HG02763 (cell line): ENCODE data around the gene IL21R.
"Not testable (repeated sequence)": the region's sequence is repeated elsewhere in the genome, so short reads cannot be mapped to it uniquely, and the experiment has no call there.

ENCODE experiments used
- ATAC-seq: cut with Tn5 transposase; IDR thresholded peaks from one replicate; pipeline ENCODE4 v1.9.1; 2021; ENCODE audit warnings: mild to moderate bottlenecking, moderate library complexity; ENCODE audit not compliant: unreplicated experiment

The IL21R gene

DNA sequence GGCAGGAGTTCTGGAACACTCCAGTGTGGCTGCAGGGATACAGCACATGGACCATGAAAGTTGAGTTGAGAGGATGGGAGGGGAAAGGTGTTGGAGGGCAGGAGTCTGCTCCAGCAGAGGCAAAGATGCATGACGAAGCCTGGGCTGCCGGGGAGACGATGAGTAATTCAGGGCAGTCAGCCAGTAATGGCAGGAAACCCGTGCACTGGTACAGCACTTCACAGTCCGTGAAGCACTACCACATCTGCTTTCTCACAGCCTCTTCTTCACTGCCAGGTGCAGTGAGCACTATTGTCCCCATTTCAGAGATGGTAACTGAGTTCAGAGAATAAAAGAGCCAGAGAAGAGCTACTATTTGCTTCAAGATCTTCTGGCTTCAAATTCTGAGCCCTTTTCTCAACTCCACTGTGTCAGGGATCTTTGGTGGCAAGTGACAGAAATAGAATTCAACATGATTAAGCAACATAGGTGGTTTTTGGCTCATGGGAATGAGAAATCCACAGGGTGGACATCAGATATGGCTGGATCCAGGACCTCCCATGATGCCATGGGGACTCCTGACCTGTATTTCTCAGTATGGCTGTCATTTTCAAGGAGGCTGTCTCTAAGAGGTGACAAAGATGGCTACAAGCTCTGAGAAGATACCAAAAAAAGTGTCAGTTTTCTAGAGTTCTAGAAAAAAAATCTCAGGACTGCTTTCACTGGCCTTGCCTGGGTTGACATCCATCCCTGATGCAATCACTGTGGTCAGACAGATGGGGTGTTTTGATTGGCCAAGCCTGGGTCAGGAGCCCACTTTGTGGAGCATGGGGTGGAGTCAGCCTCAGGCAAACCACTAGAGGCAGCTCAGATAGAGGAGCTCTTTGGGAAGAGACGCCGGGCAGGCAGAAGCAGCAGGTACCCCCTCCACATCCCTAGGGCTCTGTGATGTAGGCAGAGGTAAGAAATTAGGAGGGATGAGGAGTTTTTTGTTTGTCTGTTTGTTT lies 24.7 kb downstream of the IL21R start:
- ATAC-seq = peak; percentile 70

DNA sequence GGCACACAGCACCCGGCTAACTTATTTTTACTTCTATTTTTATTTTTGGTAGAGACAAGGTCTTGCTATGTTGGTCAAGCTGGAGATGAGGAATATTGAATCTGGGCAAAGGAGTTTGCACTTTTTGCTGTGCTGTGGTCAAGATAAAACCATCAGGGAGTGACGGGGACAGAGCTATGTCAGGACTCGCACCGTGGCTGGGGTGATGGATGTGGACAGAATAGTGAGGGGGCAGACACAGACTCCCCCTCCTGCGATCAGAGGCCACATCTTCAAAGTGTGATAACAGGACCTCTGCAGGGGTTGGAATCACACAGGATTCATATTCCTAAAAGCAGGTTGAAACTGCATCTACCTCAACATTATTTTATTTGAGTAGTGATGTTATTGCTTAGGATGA lies 25.6 kb downstream of the IL21R start:
- no peak for ATAC-seq

DNA sequence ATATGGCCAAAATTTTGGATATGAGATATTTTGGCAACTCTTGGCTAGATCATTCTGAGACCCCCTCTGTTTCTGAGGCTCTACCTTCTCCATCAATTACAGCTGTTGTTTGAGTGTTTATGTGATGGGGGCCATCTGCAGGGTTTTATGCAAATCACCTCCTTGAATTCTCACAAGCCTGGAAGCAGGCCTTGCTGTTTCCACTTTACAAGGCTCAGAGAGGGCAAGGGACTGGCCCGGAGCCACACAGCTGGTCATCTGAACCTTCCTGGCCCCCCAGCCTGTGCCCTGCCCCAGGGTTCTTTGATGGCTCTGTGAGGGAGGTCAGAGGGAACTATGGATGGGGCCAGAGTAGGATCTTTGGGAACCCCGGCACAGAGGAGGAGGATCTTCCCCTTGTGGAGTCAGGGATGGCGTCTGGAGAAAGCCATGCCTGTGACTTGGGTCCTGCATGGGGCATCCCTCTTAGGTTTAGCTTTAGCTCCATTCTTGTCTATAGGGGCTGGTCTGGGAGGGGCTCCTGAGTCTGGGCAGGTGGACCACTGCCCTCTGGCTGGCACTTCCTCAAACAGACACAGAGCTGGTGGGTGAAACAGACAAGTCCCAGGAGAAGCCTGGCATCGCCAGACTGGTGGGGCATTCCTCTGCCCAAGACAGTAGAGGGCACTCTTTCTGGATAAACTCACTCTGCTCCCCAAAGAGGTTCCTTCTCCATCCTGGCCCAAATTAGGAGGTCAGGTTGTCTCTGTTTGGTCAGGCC lies 26.2 kb downstream of the IL21R start:
- ATAC-seq = no peak

DNA sequence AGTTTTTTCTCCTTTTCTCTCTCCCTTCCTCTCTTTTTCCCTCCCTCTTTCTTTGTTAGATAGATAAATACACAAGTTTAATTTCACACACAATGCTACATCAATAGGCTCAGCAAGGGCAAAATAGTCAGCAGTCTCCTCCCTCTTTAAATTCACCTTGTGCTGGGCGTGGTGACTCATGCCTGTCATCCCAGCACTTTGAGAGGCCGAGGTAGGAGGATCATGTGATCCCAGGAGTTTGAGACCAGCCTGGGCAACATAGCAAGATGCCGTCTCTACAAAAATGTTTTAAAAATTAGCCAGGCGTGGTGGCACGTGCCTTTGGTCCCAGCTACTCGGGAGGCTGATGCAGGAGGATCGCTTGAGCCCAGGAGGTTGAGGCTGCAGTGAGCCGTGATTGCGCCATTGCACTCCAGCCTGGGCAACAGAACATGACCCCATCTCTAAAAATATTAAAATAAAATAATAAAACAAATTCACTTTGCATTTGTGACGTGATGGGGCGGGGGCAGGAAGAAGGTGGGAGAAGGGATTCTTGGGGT lies 27.4 kb downstream of the IL21R start:
- no peak for ATAC-seq

DNA sequence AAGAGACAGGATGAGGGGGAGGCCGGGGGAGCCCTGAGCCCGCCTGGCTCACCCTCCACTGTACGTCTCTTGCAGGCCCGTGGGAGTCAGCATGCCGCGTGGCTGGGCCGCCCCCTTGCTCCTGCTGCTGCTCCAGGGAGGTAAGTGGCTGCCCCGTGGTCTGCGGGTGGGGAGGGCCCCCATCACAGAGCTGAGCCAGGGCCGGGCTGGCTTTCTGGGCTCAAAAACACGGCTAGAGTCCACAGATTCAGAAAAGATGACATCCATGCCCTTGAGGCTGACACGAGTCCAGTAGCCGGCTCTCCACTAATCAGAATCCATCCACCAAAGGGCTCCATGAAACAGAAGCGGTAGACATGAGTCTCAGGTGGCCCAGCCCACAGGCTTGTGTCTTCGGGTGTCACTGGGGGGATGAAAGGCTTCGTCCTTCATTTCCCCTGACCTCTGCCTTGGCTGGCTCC lies 28.0 kb downstream of the IL21R start:
- ATAC-seq = no peak

DNA sequence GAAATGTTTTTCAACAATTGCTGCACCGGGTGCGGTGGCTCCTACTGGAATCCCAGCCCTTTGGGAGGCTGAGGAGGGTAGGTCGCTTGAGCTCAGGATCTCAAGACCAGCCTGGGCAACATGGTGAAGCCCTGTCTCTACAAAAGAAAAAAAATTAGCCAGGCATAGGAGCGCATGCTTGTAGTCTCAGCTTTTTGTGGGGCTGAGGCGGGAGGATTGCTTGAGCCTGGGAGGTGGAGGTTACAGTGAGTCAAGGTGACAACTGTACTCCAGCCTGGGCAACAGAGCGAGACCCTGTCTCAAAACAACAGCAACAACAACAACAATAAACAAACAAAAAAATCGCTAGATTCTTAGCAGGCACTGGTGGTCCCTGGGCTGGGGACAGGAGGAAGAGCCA lies 28.5 kb downstream of the IL21R start:
- no peak for ATAC-seq

DNA sequence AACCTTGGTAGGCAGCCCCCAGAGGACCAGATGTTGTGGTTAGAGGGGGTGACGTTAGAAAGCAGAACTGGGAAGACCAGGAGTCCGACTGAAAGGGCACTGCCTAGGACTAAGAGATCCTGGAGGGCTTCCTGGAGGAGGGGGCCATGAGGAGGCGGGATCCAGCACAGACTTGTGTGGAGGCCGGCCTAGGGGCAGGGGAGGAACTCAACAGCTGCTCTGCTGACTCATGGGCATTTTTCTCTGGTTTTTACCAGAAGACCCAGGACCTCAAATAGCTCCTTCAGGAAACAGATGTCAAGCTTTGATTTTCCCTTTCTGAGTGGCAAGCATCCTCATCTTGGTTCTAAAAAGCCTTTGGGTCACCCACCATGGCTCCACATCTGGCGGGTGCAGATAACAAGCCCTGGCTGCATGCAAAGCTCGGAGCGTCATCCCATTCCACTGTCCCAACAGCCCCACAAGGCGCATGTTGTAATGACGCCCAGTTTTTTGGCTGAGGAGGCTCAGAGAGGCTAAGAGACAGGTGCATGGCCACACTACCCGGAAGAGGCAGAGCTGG lies 29.0 kb downstream of the IL21R start:
- ATAC-seq = no peak

DNA sequence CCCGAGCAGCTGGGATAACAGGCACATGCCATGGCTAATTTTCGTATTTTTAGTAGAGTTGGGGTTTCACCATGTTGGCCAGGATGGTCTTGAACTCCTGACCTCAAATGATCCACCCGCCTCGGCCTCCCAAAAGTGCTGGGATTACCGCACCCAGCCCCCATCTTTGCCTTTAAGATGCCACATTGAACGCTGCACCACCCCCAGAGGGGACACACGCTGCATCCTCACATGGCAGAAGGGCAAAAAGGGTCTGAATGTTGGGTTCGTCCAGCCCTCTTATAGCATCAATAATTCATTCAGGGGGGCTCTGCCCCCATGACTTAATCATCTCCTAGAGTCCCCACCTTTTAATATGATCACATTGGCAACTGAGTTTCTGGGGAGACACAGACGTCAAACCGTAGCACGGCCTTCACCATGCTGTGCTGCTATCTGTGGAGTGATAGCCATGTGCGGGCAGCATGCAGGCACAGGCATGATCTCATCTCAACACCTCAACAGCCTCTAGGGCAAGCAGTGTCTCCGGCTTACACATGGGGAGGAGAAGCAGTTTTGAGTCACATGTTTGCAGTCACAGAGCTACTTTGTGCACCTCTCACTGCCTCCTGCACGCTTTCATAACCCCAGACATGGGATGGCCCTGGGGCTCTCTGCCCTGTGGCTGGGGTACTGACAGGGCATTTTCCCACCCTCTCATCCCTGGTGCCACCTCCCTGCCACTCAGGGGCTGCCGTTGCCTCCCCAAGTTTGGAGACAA lies 30.0 kb downstream of the IL21R start:
- ATAC-seq = no peak

DNA sequence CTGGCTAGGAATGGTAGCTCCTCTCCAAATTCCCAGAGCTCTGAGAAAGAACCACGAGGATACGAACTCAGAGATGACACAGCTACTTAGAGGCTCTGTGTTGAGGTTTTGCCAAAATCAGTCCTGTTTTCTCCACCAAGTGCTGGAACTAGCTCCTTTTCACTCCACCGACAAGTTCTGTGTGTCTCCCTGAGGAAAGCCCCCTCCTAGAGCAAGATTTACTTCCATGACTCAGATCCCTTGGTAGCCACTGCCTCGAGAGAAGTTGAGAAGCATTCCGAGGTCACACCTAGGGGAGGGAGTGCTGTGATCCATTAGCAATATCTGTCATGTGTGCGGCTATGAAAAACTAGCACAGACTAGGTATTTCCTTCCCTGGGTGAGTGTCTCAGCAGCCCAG lies 30.6 kb downstream of the IL21R start:
- ATAC-seq = no peak

DNA sequence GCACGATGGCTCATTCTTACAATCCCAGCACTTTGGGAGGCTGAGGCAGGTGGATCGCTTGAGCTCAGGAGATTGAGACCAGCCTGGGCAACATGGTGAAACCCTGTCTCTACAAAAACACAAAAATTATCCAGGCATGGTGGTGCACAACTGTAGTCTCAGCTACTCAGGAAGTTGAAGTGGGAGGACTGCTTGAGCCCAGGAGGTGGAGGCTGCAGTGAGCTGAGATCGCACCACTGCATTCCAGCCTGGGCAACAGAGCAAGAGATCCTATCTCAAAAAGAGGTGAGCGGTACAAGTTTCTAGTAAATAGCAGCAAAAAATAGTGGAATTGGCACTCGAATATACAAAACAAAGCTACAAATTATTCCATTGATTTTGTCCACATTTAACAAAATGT lies 31.2 kb downstream of the IL21R start:
- not testable (repeated sequence) for ATAC-seq

DNA sequence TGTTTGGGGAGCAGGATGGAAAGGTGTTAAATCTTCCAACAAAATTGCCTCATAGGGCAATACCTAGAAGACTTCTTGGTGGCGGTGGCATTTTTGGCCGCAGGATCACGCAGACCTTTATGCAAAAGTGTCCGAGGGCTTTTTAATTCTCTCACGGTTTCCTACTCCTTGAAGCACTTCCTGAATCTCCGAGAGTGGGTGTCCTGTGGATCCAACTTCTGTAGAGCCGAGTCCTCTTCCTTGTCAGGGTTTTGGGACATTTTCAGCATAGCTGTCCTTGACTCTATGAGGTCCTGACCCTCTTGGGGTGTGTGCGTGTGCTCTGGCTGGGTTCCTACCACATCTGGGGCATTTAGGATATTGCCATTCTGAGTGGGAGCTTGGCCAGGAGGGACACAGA lies 31.7 kb downstream of the IL21R start:
- ATAC-seq = no peak

DNA sequence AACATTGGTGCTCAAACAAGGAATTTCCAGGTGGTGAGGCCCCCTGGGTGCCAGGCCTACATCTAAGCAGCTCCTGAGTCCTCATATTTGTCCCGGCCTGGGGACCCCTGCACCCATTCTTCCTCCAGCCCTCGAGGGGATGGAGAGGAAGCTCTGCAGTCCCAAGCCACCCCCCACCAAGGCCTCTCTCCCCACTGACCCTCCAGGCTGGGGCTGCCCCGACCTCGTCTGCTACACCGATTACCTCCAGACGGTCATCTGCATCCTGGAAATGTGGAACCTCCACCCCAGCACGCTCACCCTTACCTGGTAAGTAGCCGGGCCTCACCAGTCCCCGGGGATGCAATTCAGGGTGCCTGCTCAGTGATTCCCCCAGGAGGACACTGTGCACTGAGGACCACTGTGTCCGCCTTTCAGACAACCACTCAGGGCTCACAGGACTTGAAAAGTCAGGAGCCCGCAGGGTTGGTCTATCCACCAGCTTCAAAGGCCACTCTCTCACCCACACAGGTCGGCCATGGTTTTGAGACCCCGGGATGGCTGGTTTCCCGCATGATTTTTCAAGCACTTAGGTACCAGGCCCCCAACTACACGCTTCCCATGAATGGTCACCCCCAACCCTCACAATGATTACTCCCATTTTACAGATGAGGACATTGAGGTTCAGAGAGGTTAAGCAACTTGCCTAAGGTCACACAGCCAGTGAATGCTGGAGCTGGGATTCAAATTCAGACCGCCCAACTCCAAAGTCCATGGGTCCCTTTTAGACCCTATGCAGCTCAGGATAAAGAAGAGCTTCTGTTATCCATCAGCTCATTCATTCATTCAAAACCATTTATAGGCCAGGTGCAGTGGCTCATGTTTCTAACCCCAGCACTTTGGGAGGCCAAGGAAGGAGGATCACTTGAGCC lies 32.4 kb downstream of the IL21R start:
- no peak for ATAC-seq

DNA sequence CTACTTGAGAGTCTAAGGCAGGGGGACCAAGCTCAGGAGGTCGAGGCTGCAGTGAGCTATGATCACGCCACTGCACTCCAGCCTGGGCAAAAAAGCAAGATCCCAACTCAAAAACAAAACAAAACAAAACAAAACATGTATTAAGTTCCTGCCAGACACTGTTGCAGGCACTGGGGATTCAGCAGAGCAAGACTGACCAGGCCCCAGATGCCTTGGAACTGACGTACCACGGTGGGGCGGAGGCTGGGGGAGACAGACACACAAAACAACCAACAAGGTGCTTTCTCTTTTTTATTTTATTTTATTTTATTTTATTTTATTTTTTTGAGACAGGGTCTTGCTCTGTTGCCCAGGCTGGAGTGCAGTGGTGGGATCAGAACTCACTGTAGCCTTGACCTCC lies 33.2 kb downstream of the IL21R start:
- not testable (repeated sequence) for ATAC-seq

DNA sequence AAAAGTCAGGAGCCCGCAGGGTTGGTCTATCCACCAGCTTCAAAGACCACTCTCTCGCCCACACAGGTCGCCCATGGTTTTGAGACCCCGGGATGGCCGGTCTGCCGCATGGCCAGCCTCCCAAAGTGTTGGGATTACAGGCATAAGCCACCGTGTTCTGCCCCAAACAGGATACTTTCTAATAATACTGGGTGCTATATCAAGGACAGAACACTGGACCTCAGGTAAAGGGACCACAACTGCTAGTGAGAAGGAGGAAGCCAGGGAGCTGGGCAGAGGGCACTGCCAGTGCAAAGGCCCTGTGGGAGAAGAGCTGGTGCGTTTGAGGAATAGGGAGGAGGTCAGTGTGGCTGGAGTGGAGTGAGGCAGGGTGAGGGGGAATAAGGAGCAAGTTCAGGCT lies 34.1 kb downstream of the IL21R start:
- no peak for ATAC-seq

DNA sequence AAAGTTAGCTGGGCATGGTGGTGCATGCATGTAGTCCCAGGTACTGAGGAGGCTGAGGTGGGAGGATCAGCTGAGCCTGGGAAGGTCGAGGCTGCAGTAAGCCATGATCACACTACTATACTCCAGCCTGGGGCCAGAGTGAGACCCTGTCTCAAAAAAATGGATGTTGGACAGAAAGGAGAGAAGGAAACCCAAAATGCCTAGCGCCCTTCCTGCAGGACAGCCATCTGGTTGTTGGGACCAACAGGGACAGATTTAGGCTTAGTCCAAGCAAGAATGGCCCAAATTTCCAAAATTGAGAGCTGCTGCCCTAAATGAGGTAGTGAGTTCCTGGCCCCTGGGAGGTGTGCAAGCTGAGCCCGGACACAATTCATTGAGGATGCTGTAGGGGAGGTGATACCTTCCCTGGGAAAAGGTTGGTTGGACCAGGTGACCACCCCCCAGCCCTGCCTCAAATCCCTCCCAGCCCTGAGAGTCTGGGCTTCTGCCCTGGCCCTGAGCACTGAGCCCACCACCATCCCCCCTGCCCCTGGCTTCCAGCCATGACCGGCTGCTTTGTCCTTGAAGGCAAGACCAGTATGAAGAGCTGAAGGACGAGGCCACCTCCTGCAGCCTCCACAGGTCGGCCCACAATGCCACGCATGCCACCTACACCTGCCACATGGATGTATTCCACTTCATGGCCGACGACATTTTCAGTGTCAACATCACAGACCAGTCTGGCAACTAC lies 35.1 kb downstream of the IL21R start:
- ATAC-seq = no peak

DNA sequence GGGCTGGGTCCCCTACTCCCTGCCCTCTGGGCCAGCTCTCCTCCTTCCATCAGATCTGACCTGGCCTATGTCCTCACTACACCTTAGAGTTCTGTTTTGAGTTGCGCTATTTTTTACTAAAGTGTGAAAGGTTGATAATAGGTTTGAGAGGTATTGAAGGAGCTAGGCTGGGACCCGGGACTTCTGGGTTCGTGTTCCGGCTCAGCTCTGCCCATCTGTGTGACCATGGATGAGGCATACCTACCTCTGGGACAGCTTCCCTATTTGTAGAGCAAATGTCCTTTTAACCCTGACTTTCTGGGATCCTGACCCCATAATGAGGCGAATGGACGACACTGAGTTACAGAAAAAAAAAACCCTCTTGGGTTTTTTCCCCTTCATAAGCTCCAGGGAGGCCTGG lies 36.0 kb downstream of the IL21R start:
- ATAC-seq = no peak

DNA sequence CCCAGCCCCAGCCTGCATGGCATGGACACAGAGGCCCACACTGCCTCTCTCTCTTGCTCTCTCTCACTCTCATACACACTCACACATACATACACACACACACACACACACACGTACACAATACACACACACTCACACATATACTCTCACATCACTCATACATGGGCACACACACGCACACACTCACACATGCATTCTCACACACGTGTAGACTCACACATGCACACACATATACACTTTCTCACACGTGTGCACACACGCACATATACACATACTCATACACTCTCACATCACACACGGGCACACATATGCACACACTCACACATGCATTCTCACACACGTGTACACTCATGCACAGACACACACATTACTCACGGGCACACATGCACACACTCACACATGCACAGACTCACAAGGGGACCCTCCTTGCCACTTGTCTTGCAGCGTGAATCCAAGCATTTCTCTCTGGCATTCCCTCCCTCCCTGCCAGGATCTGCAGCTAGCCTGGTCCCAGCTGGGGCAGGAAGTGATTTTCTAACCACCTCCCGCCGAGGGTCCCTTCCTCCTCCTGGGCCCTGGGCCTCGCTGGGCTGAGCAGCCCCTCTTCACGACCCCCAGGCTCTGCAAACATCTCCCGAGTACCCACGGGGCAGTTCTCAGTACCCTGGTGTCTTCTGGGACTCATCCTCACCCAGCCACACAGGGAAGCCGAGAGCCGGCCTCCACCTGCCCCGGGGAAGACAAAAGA lies 37.5 kb downstream of the IL21R start:
- ATAC-seq = no peak

DNA sequence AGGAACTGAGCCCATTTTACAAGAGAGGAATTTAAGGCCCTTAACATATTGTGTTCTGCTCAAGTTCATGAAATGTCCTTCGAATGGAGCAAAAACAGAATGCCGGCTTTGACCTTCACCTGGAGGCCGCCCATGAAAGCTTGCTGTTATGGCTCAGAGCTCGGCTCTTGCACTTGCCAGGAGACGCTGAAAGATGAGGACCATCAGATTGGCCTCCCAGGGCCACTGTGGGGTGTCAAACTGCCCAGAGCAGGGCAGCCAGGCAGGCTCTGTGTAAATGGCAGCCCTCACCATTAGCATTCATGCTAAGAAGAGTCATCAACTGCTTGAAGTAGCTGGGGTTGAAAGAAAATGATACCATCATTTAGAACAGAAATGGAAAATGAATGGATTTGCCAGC lies 39.3 kb downstream of the IL21R start:
- no peak for ATAC-seq
